Smooth muscle cell of the brain vasculature (primary cell): ENCODE data around the gene DTD1.

Experiments used
- DNase-seq: peaks from one replicate; pipeline ENCODE4 v3.0.0-alpha.2; 2012; ENCODE audit warnings: low read depth, low spot score

DTD1 gene

DNA sequence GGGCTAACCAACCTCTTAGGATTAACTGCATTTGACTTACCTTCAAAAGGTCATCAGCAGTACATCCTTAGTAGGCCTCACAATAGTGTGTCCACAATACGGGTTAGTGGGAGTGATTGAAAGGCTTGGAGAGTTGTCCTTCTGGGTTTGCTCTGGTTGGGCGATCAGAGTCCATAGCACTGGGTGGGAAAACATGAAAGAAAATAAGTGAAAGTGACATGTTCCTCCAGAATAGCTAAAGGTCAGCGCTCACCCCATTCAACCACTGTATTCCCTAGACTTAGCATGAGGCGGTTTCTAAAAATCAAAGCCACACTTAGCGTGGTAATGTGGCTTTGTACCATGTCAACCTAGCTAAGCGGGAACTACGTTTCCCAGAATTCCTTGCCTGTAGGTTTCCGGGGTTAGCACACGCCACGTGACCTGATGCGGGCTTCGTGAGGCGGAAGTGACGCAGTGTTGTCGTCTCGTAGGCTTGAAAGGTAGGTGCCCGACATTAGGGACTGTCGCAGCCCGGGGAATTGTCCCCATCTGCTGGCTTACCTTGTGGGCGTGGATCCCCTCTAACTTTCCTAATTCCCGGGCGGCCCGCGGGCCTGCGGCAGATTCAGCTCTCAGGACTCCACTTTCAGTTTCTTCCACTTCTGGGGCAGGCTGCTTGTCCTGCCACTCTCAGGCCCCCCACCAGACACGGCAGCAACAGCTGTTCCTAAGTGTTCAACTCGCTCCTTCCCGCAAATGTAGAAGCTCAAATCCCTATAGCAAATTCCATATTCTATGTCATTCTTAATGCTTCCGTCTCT lies 206.0 kb downstream of the DTD1 start:
- DNase-seq = peak; percentile 74

DNA sequence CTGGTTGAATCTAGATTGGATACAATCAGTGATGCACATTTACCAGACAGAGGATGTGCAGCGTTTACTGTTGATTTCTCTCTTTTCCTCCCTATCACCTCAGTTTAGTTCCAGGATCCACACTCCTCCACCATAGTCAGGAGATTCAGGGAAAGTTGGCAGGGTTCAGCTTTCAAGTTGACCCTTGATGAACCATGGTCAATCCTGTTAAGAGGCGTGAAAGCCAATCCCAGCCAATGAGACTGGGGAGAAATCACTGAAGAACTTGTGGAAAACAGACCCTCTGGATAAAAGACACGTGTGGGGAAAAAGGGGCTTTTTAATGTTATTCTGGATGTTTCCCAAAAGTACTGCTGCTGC lies 206.6 kb downstream of the DTD1 start:
- DNase-seq = no peak

DNA sequence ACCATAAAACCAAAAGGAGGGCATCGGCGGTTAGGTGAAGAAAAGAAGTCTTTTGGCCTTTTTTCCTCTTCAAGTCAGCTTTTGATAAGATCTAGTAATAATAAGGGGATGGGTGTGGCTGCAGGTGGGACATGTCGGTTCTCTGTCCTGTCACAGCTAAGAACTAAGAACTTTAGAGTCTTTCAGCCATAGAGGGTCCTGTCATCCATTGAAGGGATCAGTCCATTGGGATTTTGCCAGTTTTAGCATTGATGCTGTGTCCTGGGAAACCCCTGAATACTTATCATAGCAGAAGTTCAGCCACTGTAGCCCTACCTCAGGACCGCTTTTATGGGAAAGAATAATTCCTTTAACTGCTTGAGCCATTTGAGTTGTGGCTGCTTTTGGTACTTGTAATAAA lies 207.5 kb downstream of the DTD1 start:
- no peak for DNase-seq

DNA sequence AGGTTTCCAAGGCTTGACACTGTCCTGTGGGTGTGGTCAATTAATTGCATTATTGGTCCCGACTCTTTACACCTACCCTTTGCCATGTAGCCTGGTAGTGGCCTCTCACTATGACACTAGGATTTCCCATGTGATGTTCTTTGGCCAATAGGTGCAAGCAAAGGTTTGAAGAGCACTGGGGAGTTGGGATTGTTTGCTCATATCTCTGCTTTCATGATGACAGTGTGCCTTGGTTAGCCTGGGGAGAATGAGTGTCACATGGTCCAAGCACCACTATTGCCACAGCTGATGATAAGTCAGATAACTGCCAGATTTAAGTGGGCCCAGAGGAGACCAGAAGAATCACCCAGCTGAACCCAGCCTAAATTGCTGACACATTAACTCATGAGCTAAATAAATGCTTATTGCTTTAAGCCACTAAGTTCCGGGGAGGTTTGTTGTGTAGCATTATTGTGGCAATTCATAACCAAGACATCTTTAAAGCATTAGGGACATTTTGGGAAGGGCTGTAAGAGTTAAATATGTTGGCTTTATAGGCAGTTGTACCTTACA lies 208.5 kb downstream of the DTD1 start:
- DNase-seq = no peak

DNA sequence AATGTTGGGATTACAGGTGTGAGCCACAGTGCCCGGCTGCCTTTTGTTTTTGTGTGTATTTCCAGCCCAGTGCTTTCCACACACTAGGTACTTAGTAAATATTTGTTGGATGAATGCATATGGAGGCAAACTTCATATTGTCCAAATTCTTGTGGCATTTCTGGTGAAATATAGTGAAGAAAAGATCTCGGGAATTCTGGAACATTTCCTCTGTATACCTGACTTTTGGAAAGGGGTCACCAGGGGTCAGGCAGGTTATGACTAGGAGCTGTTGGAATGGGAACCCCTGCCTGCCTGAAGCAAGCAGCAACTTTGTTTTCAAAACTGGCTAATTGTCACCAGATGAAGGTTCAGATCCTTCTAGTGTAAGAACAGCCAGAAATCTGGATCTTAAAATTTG lies 213.7 kb downstream of the DTD1 start:
- DNase-seq = no peak

DNA sequence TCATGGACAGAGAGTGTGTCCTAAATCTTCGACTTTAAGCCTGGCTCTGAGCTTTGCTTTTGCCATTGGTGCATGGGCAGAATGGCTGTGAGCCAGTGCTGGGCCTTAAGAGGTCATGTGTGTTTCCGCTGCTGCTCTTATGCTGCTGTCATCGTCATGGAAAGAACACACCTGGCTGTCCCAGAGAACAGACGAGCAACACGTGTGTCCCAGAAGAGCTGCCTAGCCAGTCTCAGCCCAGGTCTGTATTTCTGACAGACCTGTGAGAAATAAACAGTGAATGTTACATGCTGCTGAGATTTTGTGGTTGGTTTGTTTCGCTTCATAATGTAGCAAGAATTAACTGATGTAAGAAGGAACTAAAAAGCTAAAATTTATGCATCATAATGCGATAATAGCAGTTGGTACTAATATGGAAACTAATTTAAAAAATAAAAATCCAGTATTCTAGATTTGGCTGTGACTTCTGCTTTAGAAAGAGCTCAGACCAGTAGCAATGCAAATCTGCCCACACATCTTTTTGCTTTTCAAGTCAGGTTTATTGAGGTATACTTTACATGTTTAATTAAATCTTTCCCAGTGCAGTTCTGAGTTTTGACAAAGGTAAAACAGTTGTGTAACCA lies 214.3 kb downstream of the DTD1 start:
- no peak for DNase-seq

DNA sequence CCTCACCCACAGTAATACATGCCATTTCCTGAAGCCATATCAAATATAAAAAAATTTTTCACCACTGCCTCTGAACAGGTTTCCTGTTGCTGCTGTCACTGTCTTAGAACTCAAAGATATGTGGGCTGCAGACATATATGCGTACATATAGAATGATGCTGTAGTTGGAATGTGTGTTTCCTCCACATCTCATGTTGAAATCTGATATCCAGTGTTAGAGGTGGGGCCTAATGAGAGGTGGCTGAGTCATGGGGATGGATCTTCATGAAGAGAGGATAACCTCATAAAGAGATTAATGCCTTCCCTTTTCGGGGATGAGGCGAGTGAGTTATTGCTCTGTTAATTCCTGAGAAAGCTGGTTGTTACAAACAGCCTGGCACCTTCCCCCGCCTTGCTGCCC lies 218.0 kb downstream of the DTD1 start:
- DNase-seq = no peak

DNA sequence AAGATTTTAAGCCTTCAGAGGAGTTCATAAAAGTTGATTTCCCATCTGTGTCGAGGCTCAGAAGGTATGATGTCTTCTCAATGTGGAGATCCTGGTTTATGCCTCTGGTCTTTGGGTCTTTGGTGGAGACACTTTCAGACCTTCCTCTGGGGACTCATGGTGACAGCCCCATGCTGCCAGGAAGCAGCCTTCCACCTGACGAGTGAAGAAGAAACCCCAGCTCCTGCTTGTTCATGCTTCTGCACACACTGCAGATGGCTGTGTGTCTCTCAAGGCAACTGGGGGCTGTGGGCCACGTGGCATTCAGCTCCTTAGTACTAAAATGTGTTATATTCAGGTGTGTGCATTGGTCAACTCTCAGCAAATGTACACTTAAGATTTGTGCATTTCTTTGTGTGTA lies 220.9 kb downstream of the DTD1 start:
- DNase-seq = no peak

DNA sequence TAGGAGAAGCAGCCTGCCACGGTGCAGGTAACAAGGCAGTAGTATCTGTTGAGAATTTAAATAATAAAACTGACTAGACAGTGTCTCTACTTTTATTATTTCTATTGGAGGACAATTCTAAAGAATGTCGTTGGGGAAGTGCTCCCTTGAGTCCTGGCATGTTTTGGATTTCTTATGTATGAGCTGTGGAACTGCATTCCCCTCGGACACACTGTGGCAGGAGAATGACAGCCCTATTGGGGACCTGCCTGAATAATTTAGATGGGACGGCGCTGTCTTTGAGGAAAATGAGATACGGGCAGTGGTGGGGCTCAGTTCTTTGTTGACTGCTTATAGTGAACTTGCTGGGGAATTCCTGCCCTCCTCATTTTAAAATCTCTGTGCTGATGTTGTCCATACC lies 223.3 kb downstream of the DTD1 start:
- DNase-seq = no peak

DNA sequence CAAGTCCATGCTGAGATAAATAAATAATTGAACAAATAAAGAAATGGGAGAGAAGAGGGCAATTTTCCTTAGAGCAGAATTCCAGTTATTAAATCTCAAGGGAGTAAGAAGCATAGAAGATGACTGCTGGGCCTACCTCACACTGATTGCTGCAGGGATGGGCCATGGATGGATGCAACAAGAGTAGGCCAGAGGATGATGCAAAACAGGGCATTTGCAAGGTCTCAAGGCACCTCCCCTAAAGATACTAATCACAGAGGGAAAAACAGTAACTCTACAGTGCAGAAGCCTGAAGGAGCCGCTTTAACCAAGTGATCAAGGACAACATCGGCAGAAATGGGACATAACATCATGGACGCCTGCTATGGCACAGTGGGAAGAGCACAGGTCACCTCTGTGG lies 224.1 kb downstream of the DTD1 start:
- DNase-seq = no peak

DNA sequence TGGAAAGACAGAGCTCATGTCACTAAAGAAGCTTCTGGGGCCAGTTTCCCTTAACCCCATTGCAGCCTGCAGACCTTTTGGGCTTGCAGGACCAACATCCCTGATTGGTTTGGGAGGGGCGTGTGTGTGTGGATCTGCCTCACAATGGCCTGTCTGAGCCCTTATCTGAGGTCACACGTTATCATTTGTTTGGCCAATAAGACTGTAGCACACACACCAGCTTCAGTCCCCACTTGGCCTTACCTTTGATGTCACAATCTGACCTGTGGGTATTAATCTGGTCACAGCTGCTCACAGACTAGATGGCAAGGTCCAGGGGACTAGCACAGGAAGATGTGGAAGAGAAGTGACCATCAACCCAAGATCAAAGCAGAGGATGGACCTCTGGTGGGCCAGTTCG lies 225.6 kb downstream of the DTD1 start, which contains the start of gene SCP2D1:
Gene SCP2D1, plus strand, starts transcription at position 301 of the 400 bp plus-strand sequence. Its CDS starts 33 bp downstream, at position 334.
- no peak for DNase-seq

DNA sequence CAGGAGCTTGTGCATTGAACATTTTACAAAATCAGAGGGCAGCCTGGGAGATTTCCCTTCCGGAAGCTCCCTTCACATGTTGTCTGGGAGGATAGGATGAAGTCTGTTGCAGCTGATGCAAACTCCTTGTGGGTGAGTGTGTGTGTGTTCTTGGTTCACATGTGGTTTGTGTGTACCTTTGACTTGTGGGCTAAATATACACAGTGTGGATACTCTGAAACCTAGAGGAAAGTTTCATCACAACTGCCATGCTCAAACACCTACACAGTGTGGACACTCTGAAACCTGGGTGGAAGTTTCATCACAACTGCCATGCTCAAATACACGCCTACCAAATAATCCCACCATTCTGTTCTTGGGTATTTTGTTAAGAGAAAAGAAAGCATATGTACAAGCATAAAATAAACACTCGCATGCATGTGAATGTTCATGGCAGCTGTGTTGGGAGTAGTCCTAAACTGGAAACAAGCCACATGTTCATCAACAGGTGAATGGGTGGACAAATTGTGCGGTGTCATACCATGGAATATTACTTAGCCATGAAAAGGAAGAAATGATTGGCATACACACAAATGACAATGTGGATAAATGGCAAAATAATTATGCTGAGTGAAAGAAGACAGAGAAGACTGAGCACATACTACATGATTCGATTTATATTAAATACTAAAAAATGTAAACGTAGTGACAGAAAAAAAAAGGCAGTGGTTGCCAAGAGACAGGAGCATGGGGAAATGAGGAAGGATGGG lies 227.5 kb downstream of the DTD1 start:
- no peak for DNase-seq
